H1 (cell line): ENCODE measurements around the gene STRN. TPM values are rescaled to one million over a fixed set of nuclear protein-coding genes. Genes with fewer than 3 reads are reported as not detected.

Source experiments
- CTCF ChIA-PET: fragments of 300-600 bp; sonication (Branson Sonifier 250); formaldehyde crosslinking; loops from one replicate; lab custom pipeline; 2021; ENCODE audit not compliant: partially characterized antibody; lab: Charles Lee
- POLR2A ChIA-PET: fragments of 300-600 bp; sonication (Branson Sonifier 250); formaldehyde crosslinking; loops from one replicate; lab custom pipeline; 2021; ENCODE audit warnings: inconsistent platforms; ENCODE audit not compliant: partially characterized antibody; lab: Charles Lee
- DNase-seq, 2 experiments: peaks; one replicate each; pipeline versions ENCODE4 v3.0.0 to v3.0.0-alpha.2; 2010 to 2022; ENCODE audit warnings: low spot score in 2 of 2, low read depth in 1 of 2, mixed read lengths in 1 of 2
- FAIRE-seq: peaks from 2 replicates; lab custom pipeline; 2011; peaks lifted over from hg19 to GRCh38; lab: Jason Lieb, UNC
- H2AFZ ChIP-seq: 2 replicates; pipeline ENCODE4 v1.8.1; 2012; ENCODE audit warnings: low read length, inconsistent platforms
- H2AK5ac ChIP-seq: 2 replicates; pipeline ENCODE4 v1.6.1; 2013; ENCODE audit warnings: low read depth, low read length
- H2BK120ac ChIP-seq: replicated peaks from 2 replicates; pipeline ENCODE3; 2013; ENCODE audit warnings: low read depth, low read length, inconsistent platforms
- H2BK12ac ChIP-seq: 2 replicates; pipeline ENCODE4 v1.6.1; 2013; ENCODE audit warnings: low read depth, low read length
- H2BK15ac ChIP-seq: 2 replicates; pipeline ENCODE4 v1.6.1; 2013; ENCODE audit warnings: low read length
- H2BK20ac ChIP-seq: 2 replicates; pipeline ENCODE4 v1.6.1; 2013; ENCODE audit warnings: low read length
- H2BK5ac ChIP-seq: 2 replicates; pipeline ENCODE4 v1.6.1; 2013; ENCODE audit warnings: low read depth, low read length
- H3K14ac ChIP-seq: 2 replicates; pipeline ENCODE4 v1.6.1; 2013; ENCODE audit warnings: inconsistent platforms; ENCODE audit not compliant: insufficient read length
- H3K18ac ChIP-seq: 2 replicates; pipeline ENCODE4 v1.6.1; 2013; ENCODE audit warnings: low read length; ENCODE audit errors: extremely low read depth
- H3K23ac ChIP-seq: 2 replicates; pipeline ENCODE4 v1.6.1; 2013; ENCODE audit warnings: inconsistent platforms; ENCODE audit not compliant: insufficient read length
- H3K23me2 ChIP-seq: 2 replicates; pipeline ENCODE4 v1.6.1; 2013; ENCODE audit warnings: low read depth, low read length
- H3K27ac ChIP-seq: 2 replicates; pipeline ENCODE4 v1.6.1; 2011; ENCODE audit warnings: low read depth, low read length, inconsistent platforms
- H3K27me3 ChIP-seq, 4 experiments: replicated peaks in 1 of 4; 1 replicate in 1 of 4; 2 replicates in 3 of 4; pipeline versions ENCODE4 v1.6.1 to v1.8.1; 2011 to 2013; ENCODE audit warnings: low read length in 3 of 4, mild to moderate bottlenecking in 3 of 4, inconsistent platforms in 2 of 4, mixed read lengths in 2 of 4, moderate library complexity in 1 of 4; ENCODE audit not compliant: control insufficient read depth in 3 of 4, insufficient read depth in 3 of 4; ENCODE audit errors: extremely low read depth in 1 of 4
- H3K36me3 ChIP-seq, 4 experiments: 2 replicates each; pipeline versions ENCODE4 v1.6.1 to v1.8.1; 2011 to 2013; ENCODE audit warnings: mild to moderate bottlenecking in 4 of 4, low read length in 3 of 4, moderate library complexity in 2 of 4, control low read depth in 1 of 4, inconsistent platforms in 1 of 4; ENCODE audit not compliant: insufficient read depth in 4 of 4, control insufficient read depth in 2 of 4
- H3K4ac ChIP-seq: replicated peaks from 2 replicates; pipeline ENCODE3; 2013; ENCODE audit warnings: low read length, low read depth, mixed read lengths, inconsistent platforms; ENCODE audit not compliant: insufficient read length
- H3K4me1 ChIP-seq, 4 experiments: replicated peaks in 1 of 4; 1 replicate in 1 of 4; 2 replicates in 3 of 4; pipeline versions ENCODE4 v1.6.1 to v1.8.1; 2011 to 2013; ENCODE audit warnings: low read length in 3 of 4, inconsistent platforms in 2 of 4, mixed read lengths in 1 of 4; ENCODE audit not compliant: insufficient read depth in 4 of 4, control insufficient read depth in 3 of 4
- H3K4me2 ChIP-seq, 2 experiments: 2 replicates each; pipeline versions ENCODE4 v1.6.1 to v1.8.1; 2011 to 2013; ENCODE audit warnings: low read depth in 2 of 2, low read length in 2 of 2, control low read depth in 1 of 2, inconsistent platforms in 1 of 2, mild to moderate bottlenecking in 1 of 2; ENCODE audit not compliant: insufficient read depth in 1 of 2
- H3K4me3 ChIP-seq, 4 experiments: fragments of 200-600, 300-600 bp in 1 of 4; sonication (generic), shearing (Covaris generic), sonication (Bioruptor Twin) in 1 of 4; 2 replicates each; pipeline versions ENCODE4 v1.5.1 to v1.8.1; 2011 to 2016; ENCODE audit warnings: low read length in 4 of 4, low read depth in 3 of 4, control low read depth in 2 of 4, inconsistent platforms in 2 of 4, mild to moderate bottlenecking in 2 of 4, mixed read lengths in 1 of 4, moderate library complexity in 1 of 4; ENCODE audit not compliant: insufficient read depth in 2 of 4; ENCODE audit errors: extremely low read depth in 1 of 4
- H3K56ac ChIP-seq: replicated peaks from 2 replicates; pipeline ENCODE3; 2013; ENCODE audit warnings: low read depth, mild to moderate bottlenecking, mixed read lengths, low read length, inconsistent platforms; ENCODE audit not compliant: insufficient read length
- H3K79me1 ChIP-seq: 2 replicates; pipeline ENCODE4 v1.6.1; 2013; ENCODE audit warnings: low read depth, low read length, control low read depth
- H3K79me2 ChIP-seq, 2 experiments: 2 replicates each; pipeline versions ENCODE4 v1.6.1 to v1.8.1; 2012 to 2013; ENCODE audit warnings: low read length in 2 of 2, mild to moderate bottlenecking in 2 of 2, inconsistent platforms in 1 of 2; ENCODE audit not compliant: insufficient read depth in 2 of 2, control insufficient read depth in 1 of 2
- H3K9ac ChIP-seq, 4 experiments: replicated peaks in 1 of 4; 1 replicate in 1 of 4; 2 replicates in 3 of 4; pipeline versions ENCODE4 v1.6.1 to v1.8.1; 2011 to 2013; ENCODE audit warnings: low read depth in 3 of 4, low read length in 3 of 4, control low read depth in 2 of 4, mild to moderate bottlenecking in 2 of 4, moderate library complexity in 2 of 4, inconsistent platforms in 1 of 4; ENCODE audit errors: extremely low read depth in 1 of 4
- H3K9me3 ChIP-seq, 2 experiments: 2 replicates each; pipeline versions ENCODE4 v1.6.1 to v1.8.1; 2012 to 2013; ENCODE audit warnings: mild to moderate bottlenecking in 2 of 2, moderate library complexity in 2 of 2, control low read depth in 1 of 2, inconsistent platforms in 1 of 2, low read depth in 1 of 2, low read length in 1 of 2, mixed read lengths in 1 of 2; ENCODE audit not compliant: insufficient read depth in 2 of 2
- H4K20me1 ChIP-seq, 2 experiments: replicated peaks in 1 of 2; 2 replicates each; pipeline versions ENCODE3 to v1.8.1; 2011 to 2013; ENCODE audit warnings: inconsistent platforms in 2 of 2, low read length in 2 of 2, mild to moderate bottlenecking in 1 of 2; ENCODE audit not compliant: insufficient read depth in 2 of 2, control insufficient read depth in 1 of 2
- H4K5ac ChIP-seq: 2 replicates; pipeline ENCODE4 v1.6.1; 2013; ENCODE audit warnings: low read length, low read depth, mixed read lengths, inconsistent platforms; ENCODE audit not compliant: insufficient read length
- H4K8ac ChIP-seq: 2 replicates; pipeline ENCODE4 v1.8.0; 2013; ENCODE audit warnings: mild to moderate bottlenecking, moderate library complexity, low read length, inconsistent platforms; ENCODE audit not compliant: insufficient read depth; ENCODE audit errors: extremely low read depth
- H4K91ac ChIP-seq: replicated peaks from 2 replicates; pipeline ENCODE3; 2013; ENCODE audit warnings: low read length, mixed read lengths, inconsistent platforms; ENCODE audit not compliant: insufficient read length
- HDAC6 ChIP-seq: IDR thresholded peaks from one replicate; pipeline ENCODE4 v1.7.1; 2012; ENCODE audit warnings: low read depth, mild to moderate bottlenecking, inconsistent platforms, low read length, moderate library complexity
- TAF7 ChIP-seq: optimal IDR thresholded peaks from 2 replicates; pipeline ENCODE3; 2011; ENCODE audit warnings: low read depth, mild to moderate bottlenecking, inconsistent platforms, low read length, moderate library complexity, borderline replicate concordance
- TBP ChIP-seq: IDR thresholded peaks from 2 replicates; pipeline ENCODE4 v1.6.1; 2011; ENCODE audit warnings: low read depth, low read length, improper control_type of control experiment
- YY1 ChIP-seq: IDR thresholded peaks from 2 replicates; pipeline ENCODE4 v1.6.1; 2011; ENCODE audit warnings: low read depth, mild to moderate bottlenecking, low read length
- WGBS, 2 experiments: shearing (Covaris generic) in 1 of 2; methylation state at CpG; one replicate each; pipeline versions ENCODE4 v1.1.6 to v1.1.7; 2013 to 2015; ENCODE audit warnings: low lambda C conversion rate in 2 of 2, mixed read lengths in 2 of 2, inconsistent platforms in 1 of 2, low coverage in 1 of 2, missing lambda C conversion rate in 1 of 2; ENCODE audit not compliant: insufficient replicate concordance in 2 of 2, insufficient coverage in 1 of 2, insufficient read length in 1 of 2; ENCODE audit errors: extremely low coverage in 1 of 2, missing lambda C conversion rate in 1 of 2; 5-methylcytosine and 5-hydroxymethylcytosine counted together
- polyA plus RNA-seq, 7 experiments: library from polyadenylated mRNA; depleted of rRNA in 3 of 7; stranded (reverse) in 5 of 7; unstranded in 2 of 7; fragments of >200 nt in 5 of 7; fragments of 200-250 nt in 2 of 7; gene quantifications; 1 replicate in 5 of 7; 2 replicates in 1 of 7; 4 replicates in 1 of 7; pipeline versions ENCODE4 v1.2.1 to v1.2.3, GENCODE V29; 2011 to 2013; ENCODE audit warnings: missing spikeins in 2 of 7, mixed read lengths in 2 of 7
- total RNA-seq: library from RNA; stranded (reverse); fragmentation: NEBNext Ultra II Directional; extraction: Animal tissue kit (Norgen Biotek cat#: 25700); gene quantifications from 2 replicates; pipeline ENCODE4 v1.2.1, GENCODE V29; 2021

Gene STRN
- total and polyA plus RNA-seq, 2 of the 8 experiments (the other 6 are each of a cell fraction or from before 2014, with no cell fraction given), result 8.3 to 47.0 TPM

DNA sequence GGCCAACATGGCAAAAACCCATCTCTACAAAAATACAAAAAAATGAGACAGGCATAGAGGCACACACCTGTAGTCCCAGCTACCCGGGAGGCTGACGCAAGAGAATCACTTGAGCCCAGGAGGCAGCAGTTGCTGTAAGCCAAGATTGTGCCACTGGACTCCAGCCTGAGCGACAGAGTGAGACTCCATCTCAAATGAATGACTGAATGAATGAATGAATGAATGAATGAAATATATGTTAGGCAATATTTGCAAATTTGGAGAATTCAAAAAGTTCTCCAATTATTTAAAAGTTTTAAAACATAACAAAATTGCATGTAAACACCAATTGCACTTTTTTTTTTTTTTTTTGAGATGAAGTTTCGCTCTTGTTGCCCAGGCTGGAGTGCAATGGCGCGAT, 61.7 kb downstream of the STRN start:
- Histone ChIP-seq H3K4ac (no peak overlapping the region), H4K8ac (no peak overlapping the region), H3K14ac (no peak overlapping the region), H2AFZ (no peak overlapping the region), H3K79me1 (no peaks in the 10 kb centered on the region), H2BK15ac (no peak overlapping the region), H3K56ac (no peak overlapping the region), H4K91ac (no peak overlapping the region), H3K18ac (no peak overlapping the region), H4K20me1 (no peaks in the 10 kb centered on the region), H2BK12ac (no peak overlapping the region), H4K5ac (no peak overlapping the region), H3K4me2 (no peak overlapping the region), H3K27me3 (no peaks in the 10 kb centered on the region), H3K9ac (no peak overlapping the region)
- TF ChIP-seq TAF7 (no peak), YY1 (no peak), HDAC6 (no peak), TBP (no peak)
- TF ChIP-seq, all 59 proteins: peak for 0
- Histone ChIP-seq H2AK5ac (no peak overlapping the region), H3K79me2 (peaks cover 0 to 2% of the 10 kb centered on the region in 2 experiments; a peak in 1 of 4 replicates), H2BK20ac (no peak overlapping the region), H3K27ac (no peak overlapping the region), H3K9me3 (no peaks in the 10 kb centered on the region), H3K36me3 (no peaks in the 10 kb centered on the region), H3K23me2 (no peaks in the 10 kb centered on the region), H3K23ac (no peak overlapping the region), H3K4me1 (no peaks in the 10 kb centered on the region), H3K4me3 (no peak overlapping the region), H2BK120ac (no peak overlapping the region), H2BK5ac (no peak overlapping the region)
- no peak for FAIRE-seq
- CTCF ChIA-PET, result interaction anchor here (1.3 kb wide), 1 partner anchor 129 kb away, joined by 3 read pairs; no protein-coding TSS in a partner anchor
- POLR2A ChIA-PET, result interaction anchor here (1.1 to 1.9 kb wide), 2 partner anchors 10 to 61 kb away, joined by 4 read pairs; partner anchors contain the start of gene STRN
- 98% methylated on average over 5 of the region's 6 CpGs; no CpG with 5 or more reads in 1 of the 2 experiments for WGBS, 2 experiments
- DNase-seq, result no peak
